Type B pancreatic cell (in vitro differentiated cells): ENCODE data around the gene FAM98B. TPM values are rescaled to one million over a fixed set of nuclear protein-coding genes. Genes with fewer than 3 reads are reported as not detected.

Source experiments
- DNase-seq: peaks from one replicate; pipeline ENCODE4 v3.0.0; 2021; ENCODE audit warnings: mixed read lengths; ENCODE audit not compliant: unreplicated experiment; ENCODE audit errors: extremely low spot score
- H3K27ac Mint-ChIP-seq: 2 replicates; pipeline ENCODE4 v1.8.0; 2021; ENCODE audit warnings: mild to moderate bottlenecking, mixed read lengths
- H3K27me3 Mint-ChIP-seq: 2 replicates; pipeline ENCODE4 v1.8.0; 2021; ENCODE audit warnings: mixed read lengths
- H3K36me3 Mint-ChIP-seq: 2 replicates; pipeline ENCODE4 v1.8.0; 2021; ENCODE audit warnings: mixed read lengths
- H3K4me1 Mint-ChIP-seq: one replicate; pipeline ENCODE4 v1.8.0; 2021; ENCODE audit warnings: mixed read lengths; ENCODE audit not compliant: unreplicated experiment
- H3K4me3 Mint-ChIP-seq: 2 replicates; pipeline ENCODE4 v1.8.0; 2021; ENCODE audit warnings: mild to moderate bottlenecking, mixed read lengths
- H3K9me3 Mint-ChIP-seq: 2 replicates; pipeline ENCODE4 v1.8.0; 2021; ENCODE audit warnings: mixed read lengths
- CTCF ChIP-seq: fragments of 200-600 bp; sonication (generic); conservative IDR thresholded peaks from 2 replicates; pipeline ENCODE4 v1.5.0; 2021; ENCODE audit warnings: antibody characterized with exemption, mild to moderate bottlenecking
- total RNA-seq: library from RNA; stranded (reverse); gene quantifications from 2 replicates; pipeline ENCODE4 v1.2.1, GENCODE V29; 2021; ENCODE audit warnings: low replicate concordance

Gene FAM98B
- total RNA-seq, 1 donor from 2014 or later: 30.5 TPM

- DNase-seq: no peak
- H3K9me3 Mint-ChIP-seq: no peaks in the 10 kb centered on the region
- no peaks in the 10 kb centered on the region for H3K36me3 Mint-ChIP-seq
- no peaks in the 10 kb centered on the region for H3K4me1 Mint-ChIP-seq
- H3K27me3 Mint-ChIP-seq: peaks cover 10% of the 10 kb centered on the region
- H3K4me3 Mint-ChIP-seq: no peak overlapping the region
- peak; percentile 72 for TF ChIP-seq CTCF
- no peak overlapping the region for H3K27ac Mint-ChIP-seq
Measured at GRCh38 chr15:38414357-38414756, 39.6 kb upstream of the FAM98B start.

GRCh38 chr15:38421069-38421690 is 32.7 kb upstream of the FAM98B start:
- no peak for TF ChIP-seq CTCF
- Mint-ChIP-seq H3K27ac (no peak overlapping the region), H3K36me3 (no peaks in the 10 kb centered on the region), H3K27me3 (peaks cover 8% of the 10 kb centered on the region), H3K4me3 (no peak overlapping the region), H3K4me1 (no peaks in the 10 kb centered on the region), H3K9me3 (no peaks in the 10 kb centered on the region)
- no peak for DNase-seq

- Mint-ChIP-seq H3K36me3 (no peaks in the 10 kb centered on the region), H3K4me1 (no peaks in the 10 kb centered on the region), H3K4me3 (no peak overlapping the region), H3K27me3 (peaks cover 9% of the 10 kb centered on the region), H3K9me3 (no peaks in the 10 kb centered on the region), H3K27ac (no peak overlapping the region)
- TF ChIP-seq CTCF: no peak
- DNase-seq: no peak
Measured at GRCh38 chr15:38424101-38424552, 29.8 kb upstream of the FAM98B start.

GRCh38 chr15:38425269-38425668 is 28.7 kb upstream of the FAM98B start:
- H3K9me3 Mint-ChIP-seq: no peaks in the 10 kb centered on the region
- no peak overlapping the region for H3K27ac Mint-ChIP-seq
- DNase-seq: no peak
- no peak overlapping the region for H3K4me3 Mint-ChIP-seq
- H3K4me1 Mint-ChIP-seq: no peaks in the 10 kb centered on the region
- TF ChIP-seq CTCF: no peak
- no peaks in the 10 kb centered on the region for H3K36me3 Mint-ChIP-seq
- peaks cover 9% of the 10 kb centered on the region for H3K27me3 Mint-ChIP-seq

GRCh38 chr15:38427380-38427779 is 26.5 kb upstream of the FAM98B start:
- Mint-ChIP-seq H3K9me3 (no peaks in the 10 kb centered on the region), H3K27ac (no peak overlapping the region), H3K4me3 (no peak overlapping the region), H3K36me3 (no peaks in the 10 kb centered on the region), H3K27me3 (peaks cover 11% of the 10 kb centered on the region), H3K4me1 (no peaks in the 10 kb centered on the region)
- no peak for TF ChIP-seq CTCF
- no peak for DNase-seq
